ENCODE measurements around the gene COL24A1.

Gene COL24A1

GRCh38 chr1:85689775-85690404 lies 466.7 kb downstream of the COL24A1 start:
- H3K4me3 ChIP-seq (ENCODE audit: low read depth, low read length), result no peak overlapping the region
- no peak for TF ChIP-seq CTCF (IDR thresholded peaks at IDR 0.05; ENCODE audit: low read depth, low read length)
- in situ Hi-C loops (cut with HindIII; ENCODE audit: low sequenced_read_pairs), result loop anchor here (25.0 kb wide), 1 partner anchor 378 kb away; no protein-coding TSS in a partner anchor
- DNase-seq (ENCODE audit: low read depth, low spot score), result no peak

GRCh38 chr1:85683292-85684025 lies 473.1 kb downstream of the COL24A1 start:
- no peak for DNase-seq (ENCODE audit: low read depth, low spot score)
- TF ChIP-seq CTCF (IDR thresholded peaks at IDR 0.05; ENCODE audit: low read depth, low read length), result no peak
- in situ Hi-C loops (cut with HindIII; ENCODE audit: low sequenced_read_pairs), result loop anchor here (25.0 kb wide), 1 partner anchor 371 kb away; no protein-coding TSS in a partner anchor
- H3K4me3 ChIP-seq (ENCODE audit: low read depth, low read length), result no peak overlapping the region

- no peak overlapping the region for H3K4me3 ChIP-seq (ENCODE audit: low read depth, low read length)
- no peak for TF ChIP-seq CTCF (IDR thresholded peaks at IDR 0.05; ENCODE audit: low read depth, low read length)
- in situ Hi-C loops (cut with HindIII; ENCODE audit: low sequenced_read_pairs), result loop anchor here (25.0 kb wide), 1 partner anchor 369 kb away; no protein-coding TSS in a partner anchor
- DNase-seq (ENCODE audit: low read depth, low spot score), result peak; percentile 72
Observed at GRCh38 chr1:85681087-85681486, 475.5 kb downstream of the COL24A1 start.

Data from astrocyte of the spinal cord (primary cell).